A673 (cell line): ENCODE results near the gene TMEM14C.

ENCODE experiments used
- EZH2 ChIP-seq: fragments of 200-600 bp; sonication (generic); IDR thresholded peaks from 2 replicates; pipeline ENCODE4 v1.6.1; 2017; ENCODE audit warnings: borderline replicate concordance, low read depth, mild to moderate bottlenecking, mixed read lengths, antibody characterized with exemption, low read length; ENCODE audit not compliant: poor library complexity, severe bottlenecking
- TF ChIP-seq, protein P1 (sequence below): fragments of 300-800, 200-600 bp; sonication (generic); conservative IDR thresholded peaks from 2 replicates; pipeline ENCODE4 v1.5.1; 2017; ENCODE audit warnings: low read depth, mild to moderate bottlenecking, antibody characterized with exemption, low read length, moderate library complexity, mixed read lengths

DNA sequence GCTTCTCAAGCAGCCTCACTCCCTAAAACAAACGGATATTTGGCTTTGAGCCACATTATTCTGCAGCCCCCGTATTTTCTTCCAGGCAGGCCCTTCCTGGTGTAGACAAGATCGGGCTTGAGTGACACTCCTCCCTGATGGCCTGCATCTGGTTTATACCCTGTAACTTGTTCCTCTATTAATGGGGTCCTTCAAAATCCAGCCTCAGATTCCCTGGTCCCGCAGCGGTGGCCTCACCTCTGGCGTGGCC lies 375 bp upstream of the TMEM14C start:
- TF ChIP-seq, protein P1, sequence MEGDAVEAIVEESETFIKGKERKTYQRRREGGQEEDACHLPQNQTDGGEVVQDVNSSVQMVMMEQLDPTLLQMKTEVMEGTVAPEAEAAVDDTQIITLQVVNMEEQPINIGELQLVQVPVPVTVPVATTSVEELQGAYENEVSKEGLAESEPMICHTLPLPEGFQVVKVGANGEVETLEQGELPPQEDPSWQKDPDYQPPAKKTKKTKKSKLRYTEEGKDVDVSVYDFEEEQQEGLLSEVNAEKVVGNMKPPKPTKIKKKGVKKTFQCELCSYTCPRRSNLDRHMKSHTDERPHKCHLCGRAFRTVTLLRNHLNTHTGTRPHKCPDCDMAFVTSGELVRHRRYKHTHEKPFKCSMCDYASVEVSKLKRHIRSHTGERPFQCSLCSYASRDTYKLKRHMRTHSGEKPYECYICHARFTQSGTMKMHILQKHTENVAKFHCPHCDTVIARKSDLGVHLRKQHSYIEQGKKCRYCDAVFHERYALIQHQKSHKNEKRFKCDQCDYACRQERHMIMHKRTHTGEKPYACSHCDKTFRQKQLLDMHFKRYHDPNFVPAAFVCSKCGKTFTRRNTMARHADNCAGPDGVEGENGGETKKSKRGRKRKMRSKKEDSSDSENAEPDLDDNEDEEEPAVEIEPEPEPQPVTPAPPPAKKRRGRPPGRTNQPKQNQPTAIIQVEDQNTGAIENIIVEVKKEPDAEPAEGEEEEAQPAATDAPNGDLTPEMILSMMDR: no peak
- TF ChIP-seq EZH2: no peak
